HepG2 (cell line): Measurements from ENCODE around the gene ATP8A2. TPM values are rescaled to one million over a fixed set of nuclear protein-coding genes. Genes with fewer than 3 reads are reported as not detected.

Experiments used
- ATAC-seq: fragments of 200-7000 bp; cut with Tn5 transposase; 3 replicates; pipeline ENCODE4 v1.9.1; 2020; ENCODE audit warnings: mild to moderate bottlenecking, moderate library complexity
- BruUV-seq: library from RNA; stranded (reverse); fragments of 400-500 nt; replicated peaks from 2 replicates; lab custom pipeline; 2021; lab: Mats Ljungman, UMichigan
- CTCF ChIA-PET: fragments of 300-600 bp; formaldehyde crosslinking; extraction: SDS; loops from one replicate; lab custom pipeline; 2021; ENCODE audit warnings: low total read pairs, inconsistent platforms, low intra/inter-chr PET ratio; lab: Yijun Ruan, JAX
- POLR2A ChIA-PET: fragments of 350-600 bp; sonication (Branson Sonifier 250); formaldehyde crosslinking; loops from one replicate; lab custom pipeline; 2020; ENCODE audit warnings: antibody characterized with exemption, inconsistent platforms; lab: Yijun Ruan, JAX
- DNase-seq: peaks from one replicate; pipeline ENCODE4 v3.0.0-alpha.2; 2015; ENCODE audit warnings: low spot score
- FAIRE-seq: peaks from 3 replicates; lab custom pipeline; 2011; peaks lifted over from hg19 to GRCh38; lab: Jason Lieb, UNC
- H2AFZ ChIP-seq: one replicate; pipeline ENCODE4 v1.6.1; 2011; ENCODE audit warnings: low read length, inconsistent platforms
- H3K27ac ChIP-seq: fragments of 300-600 bp; 3 replicates; pipeline ENCODE4 v1.8.0; 2011; ENCODE audit warnings: mixed run types, mild to moderate bottlenecking, mixed read lengths, low read length, inconsistent platforms; ENCODE audit not compliant: insufficient read depth; ENCODE audit errors: extremely low read length
- H3K27me3 ChIP-seq, 2 experiments: fragments of 200-600 bp in 1 of 2; 2 replicates in 1 of 2; 3 replicates in 1 of 2; pipeline versions ENCODE4 v1.6.0 to v1.8.0; 2011; ENCODE audit warnings: low read length in 2 of 2, mild to moderate bottlenecking in 2 of 2, moderate library complexity in 2 of 2, inconsistent platforms in 1 of 2; ENCODE audit not compliant: insufficient read depth in 2 of 2, control insufficient read depth in 1 of 2
- H3K36me3 ChIP-seq, 2 experiments: fragments of 200-600 bp in 1 of 2; replicated peaks in 1 of 2; 2 replicates in 1 of 2; 3 replicates in 1 of 2; pipeline versions ENCODE4 v1.5.1 to v1.8.0; 2011; ENCODE audit warnings: low read length in 2 of 2, inconsistent platforms in 1 of 2; ENCODE audit not compliant: insufficient read depth in 2 of 2, control insufficient read depth in 1 of 2
- H3K4me1 ChIP-seq: 2 replicates; pipeline ENCODE4 v1.5.1; 2012; ENCODE audit warnings: low read length, inconsistent platforms; ENCODE audit not compliant: insufficient read depth
- H3K4me2 ChIP-seq: 2 replicates; pipeline ENCODE4 v1.6.0; 2011; ENCODE audit warnings: low read depth, low read length, inconsistent platforms
- H3K4me3 ChIP-seq, 3 experiments: fragments of 200-600 bp in 1 of 3; sonication (generic), shearing (Covaris generic) in 1 of 3; replicated peaks in 1 of 3; 2 replicates each; pipeline ENCODE4 v1.5.1; 2011 to 2016; ENCODE audit warnings: low read length in 3 of 3, inconsistent platforms in 2 of 3, low read depth in 2 of 3, mild to moderate bottlenecking in 2 of 3, control low read depth in 1 of 3, mixed read lengths in 1 of 3; ENCODE audit not compliant: insufficient read depth in 1 of 3
- H3K79me2 ChIP-seq: one replicate; pipeline ENCODE4 v1.6.1; 2011; ENCODE audit warnings: low read length, inconsistent platforms; ENCODE audit not compliant: insufficient read depth
- H3K9ac ChIP-seq: 2 replicates; pipeline ENCODE4 v1.6.0; 2011; ENCODE audit warnings: mild to moderate bottlenecking, low read depth, low read length, inconsistent platforms; ENCODE audit not compliant: insufficient read depth
- H3K9me3 ChIP-seq: 2 replicates; pipeline ENCODE4 v1.5.1; 2012; ENCODE audit warnings: mild to moderate bottlenecking, low read length
- H4K20me1 ChIP-seq: 2 replicates; pipeline ENCODE4 v1.6.0; 2011; ENCODE audit warnings: inconsistent platforms, mild to moderate bottlenecking, low read length, moderate library complexity; ENCODE audit not compliant: insufficient read depth
- ASH2L ChIP-seq: fragments of 300-600, 200-600 bp; sonication (generic); IDR thresholded peaks from 2 replicates; pipeline ENCODE4 v1.7.0; 2017; ENCODE audit warnings: low read depth, mild to moderate bottlenecking, moderate library complexity, mixed read lengths, low read length; ENCODE audit not compliant: insufficient read length
- DNMT3B ChIP-seq: conservative IDR thresholded peaks from 2 replicates; pipeline ENCODE4 v1.6.1; 2016; ENCODE audit warnings: missing biosample characterization, control low read depth
- NKX3-1 ChIP-seq: sonication (generic); formaldehyde crosslinking; IDR thresholded peaks from 2 replicates; pipeline ENCODE4 v1.5.0; 2020; ENCODE audit warnings: missing genetic modification reagents
- TFDP2 ChIP-seq: sonication (generic); formaldehyde crosslinking; IDR thresholded peaks from 2 replicates; pipeline ENCODE4 v1.4.0; 2020; ENCODE audit warnings: missing genetic modification reagents
- ZBTB39 ChIP-seq: sonication (generic); formaldehyde crosslinking; IDR thresholded peaks from 2 replicates; pipeline ENCODE4 v1.5.0; 2020; ENCODE audit warnings: missing genetic modification reagents
- ZNF180 ChIP-seq: sonication (generic); formaldehyde crosslinking; IDR thresholded peaks from 2 replicates; pipeline ENCODE4 v1.4.0; 2020; ENCODE audit warnings: low read depth, missing genetic modification reagents, borderline replicate concordance
- ZNF580 ChIP-seq: IDR thresholded peaks from 2 replicates; pipeline ENCODE4 v1.6.1; 2016; ENCODE audit warnings: low read depth, borderline replicate concordance
- ZNF589 ChIP-seq: sonication (generic); formaldehyde crosslinking; conservative IDR thresholded peaks from 2 replicates; pipeline ENCODE4 v1.8.0; 2022; ENCODE audit warnings: mild to moderate bottlenecking, moderate library complexity, missing genetic modification reagents
- WGBS: methylation state at CpG from one replicate; pipeline ENCODE4 v1.1.6; 2017; ENCODE audit warnings: low lambda C conversion rate; 5-methylcytosine and 5-hydroxymethylcytosine counted together
- in situ Hi-C: cut with HindIII; loops from 2 replicates; pipeline ENCODE4 v1.10.0; 2017; ENCODE audit warnings: low pct_unique_long_range_greater_than_20kb; ENCODE audit not compliant: extremely low pct_ligation_motif_present
- intact Hi-C: fragments of 100-400 bp; cut with micrococcal nuclease; formaldehyde crosslinking; loops from one replicate; pipeline ENCODE4 v1.10.0; 2022; ENCODE audit not compliant: unreplicated experiment
- polyA plus RNA-seq, 8 experiments: library from polyadenylated mRNA; depleted of rRNA in 3 of 8; stranded (reverse) in 7 of 8; unstranded in 1 of 8; fragments of >200 nt; fragmentation: Illumina TruSeq in 4 of 8; extraction: Trizol in 4 of 8; gene quantifications; 2 replicates each; pipeline versions ENCODE4 v1.2.1 to v1.2.3, GENCODE V29; 2011 to 2016; ENCODE audit warnings: low read depth in 4 of 8, missing spikeins in 1 of 8, mixed read lengths in 1 of 8; ENCODE audit not compliant: insufficient read depth in 1 of 8
- total RNA-seq, 5 experiments: library from RNA; depleted of rRNA; stranded (reverse); fragments of >200 nt; fragmentation: Illumina TruSeq; extraction: Trizol; gene quantifications; 2 replicates each; pipeline ENCODE4 v1.2.3, GENCODE V29; 2016; ENCODE audit warnings: low read depth in 1 of 5
- TF ChIP-seq, protein P1 (sequence below): sonication (generic); formaldehyde crosslinking; IDR thresholded peaks from 2 replicates; pipeline ENCODE4 v1.4.0; 2020; ENCODE audit warnings: missing genetic modification reagents

Gene ATP8A2
- total and polyA plus RNA-seq, 2 of the 13 experiments (the other 11 are each of a cell fraction or from before 2014, with no cell fraction given) = 0.09 TPM; not detected in 1

DNA sequence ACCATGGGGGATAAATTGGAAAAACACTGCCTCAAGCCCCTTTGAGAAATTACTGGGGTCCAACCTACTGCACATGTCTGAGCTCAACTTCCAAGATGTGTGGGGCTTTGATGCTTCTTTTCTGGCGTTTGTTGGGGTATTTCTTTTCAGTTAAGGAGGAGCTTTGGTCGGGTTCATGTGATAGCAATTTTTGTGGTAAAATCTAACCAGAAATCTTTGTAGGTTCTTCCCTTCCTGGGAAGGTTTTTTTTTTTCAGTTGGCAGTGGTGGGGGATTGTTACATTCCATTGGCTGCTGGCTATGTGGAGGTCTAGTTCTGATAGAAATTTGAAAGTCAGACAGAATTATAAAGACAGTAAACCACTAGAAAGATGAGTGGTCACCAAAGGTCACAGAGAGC lies 327.8 kb downstream of the ATP8A2 start:
- Histone ChIP-seq H3K36me3 (no peaks in the 10 kb centered on the region), H3K79me2 (no peaks in the 10 kb centered on the region), H4K20me1 (no peaks in the 10 kb centered on the region), H3K4me2 (no peak overlapping the region), H2AFZ (no peak overlapping the region), H3K4me1 (no peaks in the 10 kb centered on the region), H3K4me3 (no peak overlapping the region), H3K27ac (no peak overlapping the region), H3K27me3 (no peaks in the 10 kb centered on the region; a peak in 1 of 5 replicates), H3K9me3 (no peaks in the 10 kb centered on the region)
- 0% methylated on average over 2 of the region's 2 CpGs for WGBS
- in situ Hi-C loops = no loop called here
- no peak for FAIRE-seq
- intact Hi-C loops = no loop called here
- POLR2A ChIA-PET = no interaction called here
- no peak for ATAC-seq
- no TSS peak for BruUV-seq
- CTCF ChIA-PET = no interaction called here
- no peak for DNase-seq
- TF ChIP-seq TFDP2 (CRISPR knock-in tag) (no peak), ZBTB39 (no peak), NKX3-1 (CRISPR knock-in tag) (no peak), ASH2L (no peak), ZNF589 (CRISPR knock-in tag) (no peak), DNMT3B (CRISPR knock-in tag) (no peak), ZNF180 (CRISPR knock-in tag) (no peak), ZNF580 (CRISPR knock-in tag) (no peak)
- TF ChIP-seq, protein P1, sequence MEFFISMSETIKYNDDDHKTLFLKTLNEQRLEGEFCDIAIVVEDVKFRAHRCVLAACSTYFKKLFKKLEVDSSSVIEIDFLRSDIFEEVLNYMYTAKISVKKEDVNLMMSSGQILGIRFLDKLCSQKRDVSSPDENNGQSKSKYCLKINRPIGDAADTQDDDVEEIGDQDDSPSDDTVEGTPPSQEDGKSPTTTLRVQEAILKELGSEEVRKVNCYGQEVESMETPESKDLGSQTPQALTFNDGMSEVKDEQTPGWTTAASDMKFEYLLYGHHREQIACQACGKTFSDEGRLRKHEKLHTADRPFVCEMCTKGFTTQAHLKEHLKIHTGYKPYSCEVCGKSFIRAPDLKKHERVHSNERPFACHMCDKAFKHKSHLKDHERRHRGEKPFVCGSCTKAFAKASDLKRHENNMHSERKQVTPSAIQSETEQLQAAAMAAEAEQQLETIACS (CRISPR knock-in tag) = no peak
- TF ChIP-seq, all 625 proteins: peak for 0
- no peak overlapping the region for H3K9ac ChIP-seq
